NB4 (cell line): Measurements from ENCODE around the gene KLHL3.
A peak's percentile ranks its signal among the peaks of the same experiment; 100 is the strongest.

Experiments
- DNase-seq: peaks from one replicate; pipeline ENCODE4 v3.0.0; 2010; ENCODE audit warnings: low read depth
- H3K4me3 ChIP-seq: one replicate; pipeline ENCODE4 v1.5.1; 2011; ENCODE audit warnings: mild to moderate bottlenecking, low read depth, low read length, moderate library complexity
- MYC ChIP-seq: IDR thresholded peaks from 2 replicates; pipeline ENCODE4 v1.6.1; 2011; ENCODE audit warnings: low read depth, low read length
- POLR2A ChIP-seq: IDR thresholded peaks from 2 replicates; pipeline ENCODE4 v1.6.1; 2011; ENCODE audit warnings: mild to moderate bottlenecking; ENCODE audit not compliant: insufficient read length; ENCODE audit errors: extremely low read depth
- TF ChIP-seq, protein P1 (sequence below): IDR thresholded peaks from one replicate; pipeline ENCODE4 v1.5.1; 2012; ENCODE audit warnings: low read depth, low read length
- TF ChIP-seq, protein P2 (sequence below): IDR thresholded peaks from 2 replicates; pipeline ENCODE4 v1.6.1; 2011; ENCODE audit warnings: low read depth, low read length

KLHL3 gene

GRCh38 chr5:137747848-137748247, 12.0 kb upstream of the KLHL3 start:
- H3K4me3 ChIP-seq: no peak overlapping the region
- TF ChIP-seq, protein P1, sequence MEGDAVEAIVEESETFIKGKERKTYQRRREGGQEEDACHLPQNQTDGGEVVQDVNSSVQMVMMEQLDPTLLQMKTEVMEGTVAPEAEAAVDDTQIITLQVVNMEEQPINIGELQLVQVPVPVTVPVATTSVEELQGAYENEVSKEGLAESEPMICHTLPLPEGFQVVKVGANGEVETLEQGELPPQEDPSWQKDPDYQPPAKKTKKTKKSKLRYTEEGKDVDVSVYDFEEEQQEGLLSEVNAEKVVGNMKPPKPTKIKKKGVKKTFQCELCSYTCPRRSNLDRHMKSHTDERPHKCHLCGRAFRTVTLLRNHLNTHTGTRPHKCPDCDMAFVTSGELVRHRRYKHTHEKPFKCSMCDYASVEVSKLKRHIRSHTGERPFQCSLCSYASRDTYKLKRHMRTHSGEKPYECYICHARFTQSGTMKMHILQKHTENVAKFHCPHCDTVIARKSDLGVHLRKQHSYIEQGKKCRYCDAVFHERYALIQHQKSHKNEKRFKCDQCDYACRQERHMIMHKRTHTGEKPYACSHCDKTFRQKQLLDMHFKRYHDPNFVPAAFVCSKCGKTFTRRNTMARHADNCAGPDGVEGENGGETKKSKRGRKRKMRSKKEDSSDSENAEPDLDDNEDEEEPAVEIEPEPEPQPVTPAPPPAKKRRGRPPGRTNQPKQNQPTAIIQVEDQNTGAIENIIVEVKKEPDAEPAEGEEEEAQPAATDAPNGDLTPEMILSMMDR: no peak
- TF ChIP-seq POLR2A (no peak), MYC (no peak)
- TF ChIP-seq, protein P2, sequence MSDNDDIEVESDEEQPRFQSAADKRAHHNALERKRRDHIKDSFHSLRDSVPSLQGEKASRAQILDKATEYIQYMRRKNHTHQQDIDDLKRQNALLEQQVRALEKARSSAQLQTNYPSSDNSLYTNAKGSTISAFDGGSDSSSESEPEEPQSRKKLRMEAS: no peak
- DNase-seq: peak; percentile 29

DNA sequence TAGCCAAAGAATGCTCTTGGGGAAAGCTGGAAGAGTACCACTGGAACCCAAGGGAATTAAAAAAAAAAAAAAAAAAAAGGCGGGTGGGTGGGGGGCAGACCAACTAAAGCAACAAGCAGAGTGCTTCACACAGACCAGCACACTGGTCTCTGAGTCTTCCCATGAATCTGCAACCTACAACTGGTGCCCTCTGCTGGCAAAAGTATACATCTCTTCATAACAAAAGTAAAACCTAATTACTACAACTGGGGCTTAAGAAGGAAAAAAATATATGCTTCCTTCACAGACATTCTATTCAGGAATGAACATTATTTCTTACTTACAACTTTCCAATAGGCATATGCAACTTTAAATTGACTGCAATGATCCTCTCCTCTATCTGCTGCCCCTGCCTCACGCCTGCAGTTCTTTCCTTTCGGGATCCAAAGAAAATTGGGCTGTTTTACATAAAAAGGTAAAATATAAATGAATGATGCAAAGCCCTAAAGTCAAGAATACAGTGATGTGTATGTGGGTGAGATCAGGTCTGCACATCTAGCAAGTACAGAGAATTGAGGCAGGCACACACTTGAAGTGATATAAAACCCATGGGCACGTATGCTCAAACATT, 7.2 kb upstream of the KLHL3 start:
- peak; percentile 74 for DNase-seq
- TF ChIP-seq, protein P1: peak; percentile 36
- no peak for TF ChIP-seq POLR2A
- no peak overlapping the region for H3K4me3 ChIP-seq

GRCh38 chr5:137741718-137742117, 5.8 kb upstream of the KLHL3 start:
- H3K4me3 ChIP-seq: no peak overlapping the region
- TF ChIP-seq, protein P2: no peak
- TF ChIP-seq, protein P1: no peak
- TF ChIP-seq POLR2A (no peak), MYC (no peak)
- DNase-seq: no peak

DNA sequence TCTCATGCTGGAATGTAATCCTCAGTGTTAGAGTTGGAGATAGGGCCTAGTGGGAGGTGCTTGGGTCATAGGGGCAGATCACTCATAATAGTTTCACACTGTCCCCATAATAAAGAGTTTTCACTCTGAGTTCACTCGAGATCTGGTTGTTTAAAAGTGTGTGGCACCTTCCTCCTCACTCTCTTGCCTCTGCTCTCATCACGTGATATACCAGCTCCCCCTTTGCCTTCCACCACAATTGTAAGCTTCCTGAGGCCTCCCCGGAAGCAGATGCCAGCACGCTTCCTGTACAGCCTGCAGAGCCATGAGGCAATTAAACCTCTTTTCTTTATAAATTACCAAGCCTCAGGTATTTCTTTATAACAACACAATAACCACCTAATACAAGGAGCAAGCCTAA, 3.8 kb upstream of the KLHL3 start:
- TF ChIP-seq MYC (no peak), POLR2A (no peak)
- TF ChIP-seq, protein P2: no peak
- TF ChIP-seq, protein P1: no peak
- DNase-seq: no peak
- no peak overlapping the region for H3K4me3 ChIP-seq

DNA sequence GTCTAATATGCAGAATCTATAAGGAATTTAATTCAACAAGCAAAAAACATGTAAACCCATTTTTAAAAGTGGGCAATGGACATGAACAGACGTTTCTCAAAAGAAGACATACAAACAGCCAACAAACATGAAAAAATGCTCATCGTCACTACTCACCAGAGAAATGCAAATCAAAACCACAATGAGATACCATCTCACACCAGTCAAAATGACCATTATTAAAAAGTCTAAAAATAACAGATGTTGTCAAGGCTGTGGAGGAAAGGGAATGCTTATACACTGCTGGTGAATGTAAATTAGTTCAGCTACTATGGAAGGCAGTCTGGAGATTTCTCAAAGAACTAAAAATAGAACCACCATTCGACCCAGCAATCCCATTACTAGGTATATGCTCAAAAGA, 3.1 kb upstream of the KLHL3 start:
- no peak for DNase-seq
- TF ChIP-seq POLR2A: no peak
- TF ChIP-seq, protein P1: no peak
- no peak overlapping the region for H3K4me3 ChIP-seq
